H9 (cell line): Measurements from ENCODE around the gene CDADC1. TPM values are rescaled to one million over a fixed set of nuclear protein-coding genes. Genes with fewer than 3 reads are reported as not detected.

ENCODE experiments used
- DNase-seq: peaks from one replicate; pipeline ENCODE4 v3.0.0-alpha.2; 2017
- H2AFZ ChIP-seq: one replicate; pipeline ENCODE4 v1.6.1; 2013; ENCODE audit warnings: mild to moderate bottlenecking, low read length, control low read depth, moderate library complexity
- H2AK5ac ChIP-seq: 2 replicates; pipeline ENCODE4 v1.6.1; 2013; ENCODE audit warnings: low read length, control low read depth, mixed read lengths; ENCODE audit not compliant: insufficient read length
- H2BK120ac ChIP-seq: one replicate; pipeline ENCODE4 v1.6.1; 2013; ENCODE audit warnings: low read depth, mild to moderate bottlenecking, low read length, control low read depth, inconsistent platforms; ENCODE audit not compliant: poor library complexity, severe bottlenecking
- H2BK12ac ChIP-seq: 2 replicates; pipeline ENCODE4 v1.6.1; 2013; ENCODE audit warnings: low read length, control low read depth, mixed read lengths, low read depth; ENCODE audit not compliant: insufficient read length
- H2BK15ac ChIP-seq: 2 replicates; pipeline ENCODE4 v1.6.1; 2013; ENCODE audit warnings: low read depth, low read length, control low read depth
- H2BK20ac ChIP-seq: one replicate; pipeline ENCODE4 v1.6.1; 2013; ENCODE audit warnings: low read depth, mild to moderate bottlenecking, low read length, control low read depth, inconsistent platforms; ENCODE audit not compliant: poor library complexity, severe bottlenecking
- H2BK5ac ChIP-seq: 2 replicates; pipeline ENCODE4 v1.6.1; 2013; ENCODE audit warnings: low read length, control low read depth, mixed read lengths; ENCODE audit not compliant: insufficient read length
- H3K14ac ChIP-seq: 2 replicates; pipeline ENCODE4 v1.6.1; 2013; ENCODE audit warnings: low read length, control low read depth; ENCODE audit not compliant: insufficient read depth
- H3K18ac ChIP-seq: 2 replicates; pipeline ENCODE4 v1.6.1; 2013; ENCODE audit warnings: low read depth, mild to moderate bottlenecking, mixed read lengths, low read length, control low read depth; ENCODE audit not compliant: insufficient read length
- H3K23ac ChIP-seq: 2 replicates; pipeline ENCODE4 v1.6.1; 2013; ENCODE audit warnings: low read length, control low read depth, mixed read lengths, low read depth; ENCODE audit not compliant: insufficient read length
- H3K23me2 ChIP-seq: 2 replicates; pipeline ENCODE4 v1.6.1; 2013; ENCODE audit warnings: low read depth, mild to moderate bottlenecking, mixed read lengths, low read length, control low read depth; ENCODE audit not compliant: insufficient read length, poor library complexity, severe bottlenecking
- H3K27ac ChIP-seq: 2 replicates; pipeline ENCODE4 v1.5.1; 2013; ENCODE audit warnings: low read length, control low read depth, mixed read lengths, low read depth; ENCODE audit not compliant: insufficient read length
- H3K27me3 ChIP-seq: 2 replicates; pipeline ENCODE4 v1.6.1; 2013; ENCODE audit warnings: low read length, control low read depth, inconsistent platforms; ENCODE audit not compliant: insufficient read depth
- H3K4ac ChIP-seq: 2 replicates; pipeline ENCODE4 v1.6.1; 2013; ENCODE audit warnings: low read depth, mild to moderate bottlenecking, control low read depth, inconsistent platforms, low read length, moderate library complexity
- H3K4me1 ChIP-seq: 2 replicates; pipeline ENCODE4 v1.6.1; 2013; ENCODE audit warnings: low read length, control low read depth, inconsistent platforms; ENCODE audit not compliant: insufficient read depth
- H3K4me2 ChIP-seq: 2 replicates; pipeline ENCODE4 v1.6.1; 2013; ENCODE audit warnings: low read length, control low read depth, mixed read lengths; ENCODE audit not compliant: insufficient read length, insufficient read depth
- H3K56ac ChIP-seq: 2 replicates; pipeline ENCODE4 v1.6.1; 2013; ENCODE audit warnings: low read depth, mild to moderate bottlenecking, mixed read lengths, low read length, control low read depth; ENCODE audit not compliant: insufficient read length
- H3K79me1 ChIP-seq: 2 replicates; pipeline ENCODE4 v1.6.1; 2013; ENCODE audit warnings: low read depth, mild to moderate bottlenecking, moderate library complexity, low read length, control low read depth, inconsistent platforms; ENCODE audit not compliant: insufficient read depth, poor library complexity, severe bottlenecking
- H3K79me2 ChIP-seq: 2 replicates; pipeline ENCODE4 v1.6.1; 2013; ENCODE audit warnings: low read length, control low read depth, inconsistent platforms; ENCODE audit not compliant: insufficient read depth
- H3K9ac ChIP-seq: 2 replicates; pipeline ENCODE4 v1.6.1; 2013; ENCODE audit warnings: low read length, control low read depth, mixed read lengths; ENCODE audit not compliant: insufficient read length; ENCODE audit errors: extremely low read depth
- H3K9me3 ChIP-seq: one replicate; pipeline ENCODE4 v1.6.1; 2013; ENCODE audit warnings: low read depth, low read length, inconsistent platforms; ENCODE audit not compliant: control insufficient read depth
- H3T11ph ChIP-seq: one replicate; pipeline ENCODE4 v1.6.1; 2013; ENCODE audit warnings: mild to moderate bottlenecking, low read length, control low read depth, inconsistent platforms
- H4K20me1 ChIP-seq: one replicate; pipeline ENCODE4 v1.6.1; 2013; ENCODE audit not compliant: control insufficient read depth, insufficient read length, insufficient read depth
- H4K5ac ChIP-seq: 2 replicates; pipeline ENCODE4 v1.6.1; 2013; ENCODE audit warnings: low read depth, mild to moderate bottlenecking, mixed read lengths, low read length, control low read depth; ENCODE audit not compliant: insufficient read length
- H4K8ac ChIP-seq: replicated peaks from 2 replicates; pipeline ENCODE4 v1.6.1; 2013; ENCODE audit warnings: low read length, control low read depth, mixed read lengths, low read depth; ENCODE audit not compliant: insufficient read length
- H4K91ac ChIP-seq: 2 replicates; pipeline ENCODE4 v1.6.1; 2013; ENCODE audit warnings: low read depth, mild to moderate bottlenecking, moderate library complexity, mixed read lengths, low read length, control low read depth; ENCODE audit not compliant: insufficient read length
- H3K27ac Mint-ChIP-seq, 3 experiments: 2 replicates in 2 of 3; 3 replicates in 1 of 3; pipeline ENCODE4 v1.8.0; 2020 to 2021; ENCODE audit warnings: mixed read lengths in 3 of 3, mild to moderate bottlenecking in 1 of 3, moderate library complexity in 1 of 3
- H3K27me3 Mint-ChIP-seq: 2 replicates; pipeline ENCODE4 v1.8.0; 2021; ENCODE audit warnings: low read depth, mild to moderate bottlenecking, moderate library complexity, mixed read lengths
- H3K36me3 Mint-ChIP-seq, 3 experiments: 2 replicates in 2 of 3; 3 replicates in 1 of 3; pipeline ENCODE4 v1.8.0; 2020 to 2021; ENCODE audit warnings: low read depth in 3 of 3, mixed read lengths in 3 of 3; ENCODE audit not compliant: insufficient read depth in 1 of 3
- H3K4me1 Mint-ChIP-seq, 2 experiments: 2 replicates each; pipeline ENCODE4 v1.8.0; 2020; ENCODE audit warnings: mixed read lengths in 2 of 2
- H3K4me3 Mint-ChIP-seq, 2 experiments: 2 replicates in 1 of 2; 3 replicates in 1 of 2; pipeline ENCODE4 v1.8.0; 2020 to 2021; ENCODE audit warnings: mild to moderate bottlenecking in 2 of 2, mixed read lengths in 2 of 2, moderate library complexity in 1 of 2
- H3K9me3 Mint-ChIP-seq, 2 experiments: 2 replicates in 1 of 2; 3 replicates in 1 of 2; pipeline ENCODE4 v1.8.0; 2020; ENCODE audit warnings: mild to moderate bottlenecking in 2 of 2, mixed read lengths in 2 of 2, moderate library complexity in 1 of 2
- WGBS: extraction: QIAGEN DNeasy Blood & Tissue Kit; methylation state at CpG from one replicate; pipeline ENCODE4 v1.1.7; 2013; ENCODE audit warnings: missing lambda C conversion rate, low lambda C conversion rate, mixed read lengths; ENCODE audit not compliant: insufficient read length; ENCODE audit errors: extremely low coverage; 5-methylcytosine and 5-hydroxymethylcytosine counted together
- total RNA-seq: library from RNA; stranded (reverse); gene quantifications from 2 replicates; pipeline ENCODE4 v1.2.1, GENCODE V29; 2021
- TF ChIP-seq, protein P1 (sequence below): fragments of 200-600 bp; sonication (generic); conservative IDR thresholded peaks from 3 replicates; pipeline ENCODE4 v1.8.0; 2021; ENCODE audit warnings: antibody characterized with exemption, mild to moderate bottlenecking

CDADC1 gene
- total RNA-seq, 1 experiment from 2014 or later = 4.9 TPM

DNA sequence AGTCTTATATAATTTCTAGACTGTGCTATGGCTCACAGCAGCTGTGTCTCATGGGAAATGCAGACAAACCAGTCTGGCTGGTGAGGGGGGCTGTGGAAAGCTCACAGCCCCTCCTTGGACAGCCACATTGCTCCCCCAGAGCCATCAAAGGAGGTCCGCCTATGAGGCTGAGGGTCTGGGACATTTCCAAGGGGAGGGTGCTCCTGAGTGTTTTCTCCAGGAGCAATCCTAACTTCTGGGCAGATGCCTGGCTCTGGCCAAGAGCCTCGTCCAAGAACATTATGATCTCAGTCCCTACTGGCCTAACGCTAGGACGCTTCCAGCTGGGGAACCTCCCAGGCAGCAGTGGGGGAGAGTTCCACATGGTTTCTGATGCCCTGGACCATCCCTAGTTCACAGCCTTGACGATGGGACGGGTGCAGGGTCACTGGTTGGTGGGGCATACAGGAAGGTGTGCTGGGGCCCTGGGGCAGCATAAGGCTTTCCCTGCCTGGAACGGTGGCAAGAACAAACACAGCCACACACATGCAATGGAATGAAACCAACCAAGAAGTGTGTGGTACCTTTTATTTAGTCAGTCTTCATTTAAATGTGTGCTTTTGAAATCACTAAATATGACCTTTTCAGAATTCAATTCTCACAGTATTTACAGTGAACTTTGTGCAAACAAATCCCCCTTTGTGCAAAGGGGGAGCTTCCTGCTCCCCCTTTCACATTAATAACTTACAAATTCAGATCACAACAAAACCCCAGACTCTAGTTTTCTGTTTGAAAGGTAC, 60.6 kb downstream of the CDADC1 start:
- Histone ChIP-seq H3K79me2 (no peaks in the 10 kb centered on the region), H2BK20ac (no peak overlapping the region), H3K27ac (no peak overlapping the region), H3K18ac (no peak overlapping the region), H3K4me2 (no peak overlapping the region), H2AK5ac (no peak overlapping the region), H3K56ac (no peak overlapping the region), H3T11ph (no peak overlapping the region), H2BK5ac (no peak overlapping the region), H3K14ac (no peak overlapping the region; the same call in 1 of the 2 replicates), H3K23ac (no peak overlapping the region), H2BK15ac (no peak overlapping the region), H4K5ac (no peak overlapping the region), H2AFZ (no peak overlapping the region), H3K4ac (no peak overlapping the region), H4K91ac (no peak overlapping the region), H3K27me3 (no peaks in the 10 kb centered on the region), H2BK12ac (no peak overlapping the region), H3K4me1 (no peaks in the 10 kb centered on the region), H3K23me2 (no peaks in the 10 kb centered on the region), H3K79me1 (no peaks in the 10 kb centered on the region), H2BK120ac (no peak overlapping the region), H4K20me1 (no peaks in the 10 kb centered on the region), H3K9ac (no peak overlapping the region), H4K8ac (no peak overlapping the region), H3K9me3 (no peaks in the 10 kb centered on the region)
- TF ChIP-seq, protein P1, sequence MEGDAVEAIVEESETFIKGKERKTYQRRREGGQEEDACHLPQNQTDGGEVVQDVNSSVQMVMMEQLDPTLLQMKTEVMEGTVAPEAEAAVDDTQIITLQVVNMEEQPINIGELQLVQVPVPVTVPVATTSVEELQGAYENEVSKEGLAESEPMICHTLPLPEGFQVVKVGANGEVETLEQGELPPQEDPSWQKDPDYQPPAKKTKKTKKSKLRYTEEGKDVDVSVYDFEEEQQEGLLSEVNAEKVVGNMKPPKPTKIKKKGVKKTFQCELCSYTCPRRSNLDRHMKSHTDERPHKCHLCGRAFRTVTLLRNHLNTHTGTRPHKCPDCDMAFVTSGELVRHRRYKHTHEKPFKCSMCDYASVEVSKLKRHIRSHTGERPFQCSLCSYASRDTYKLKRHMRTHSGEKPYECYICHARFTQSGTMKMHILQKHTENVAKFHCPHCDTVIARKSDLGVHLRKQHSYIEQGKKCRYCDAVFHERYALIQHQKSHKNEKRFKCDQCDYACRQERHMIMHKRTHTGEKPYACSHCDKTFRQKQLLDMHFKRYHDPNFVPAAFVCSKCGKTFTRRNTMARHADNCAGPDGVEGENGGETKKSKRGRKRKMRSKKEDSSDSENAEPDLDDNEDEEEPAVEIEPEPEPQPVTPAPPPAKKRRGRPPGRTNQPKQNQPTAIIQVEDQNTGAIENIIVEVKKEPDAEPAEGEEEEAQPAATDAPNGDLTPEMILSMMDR = no peak
- DNase-seq = no peak
- Mint-ChIP-seq H3K27me3 (no peaks in the 10 kb centered on the region), H3K9me3 (no peaks in the 10 kb centered on the region), H3K36me3 (no peaks in the 10 kb centered on the region), H3K4me3 (no peak overlapping the region), H3K4me1 (peaks cover 2 to 14% of the 10 kb centered on the region in 2 experiments; a peak in 2 of 4 replicates), H3K27ac (peak overlapping the region in 2 of 3 experiments; percentile 40 to 70; a peak in 2 of 7 replicates)
- no CpG with 5 or more reads among the region's 7 CpGs for WGBS
